ENCODE measurements around the gene TSPAN18. TPM values are rescaled to one million over a fixed set of nuclear protein-coding genes. Genes with fewer than 3 reads are reported as not detected.

TSPAN18 gene
- total RNA-seq, 3 donors from 2014 or later, result 1.0 to 2.0 (median 1.8) TPM

GRCh38 chr11:44920451-44920850 lies 193.7 kb downstream of the TSPAN18 start:
- Histone ChIP-seq H3K9me3 (no peaks in the 10 kb centered on the region), H3K4me3 (no peak overlapping the region), H3K27me3 (no peaks in the 10 kb centered on the region), H3K4me1 (no peaks in the 10 kb centered on the region), H3K36me3 (no peaks in the 10 kb centered on the region), H3K27ac (no peak overlapping the region)
- DNase-seq (ENCODE audit: low spot score in 2 of 2), result no peak
- no peak for TF ChIP-seq POLR2A (IDR thresholded peaks at IDR 0.05)
- no peak for TF ChIP-seq POLR2AphosphoS5 (IDR thresholded peaks at IDR 0.05)
- TF ChIP-seq, protein P1, sequence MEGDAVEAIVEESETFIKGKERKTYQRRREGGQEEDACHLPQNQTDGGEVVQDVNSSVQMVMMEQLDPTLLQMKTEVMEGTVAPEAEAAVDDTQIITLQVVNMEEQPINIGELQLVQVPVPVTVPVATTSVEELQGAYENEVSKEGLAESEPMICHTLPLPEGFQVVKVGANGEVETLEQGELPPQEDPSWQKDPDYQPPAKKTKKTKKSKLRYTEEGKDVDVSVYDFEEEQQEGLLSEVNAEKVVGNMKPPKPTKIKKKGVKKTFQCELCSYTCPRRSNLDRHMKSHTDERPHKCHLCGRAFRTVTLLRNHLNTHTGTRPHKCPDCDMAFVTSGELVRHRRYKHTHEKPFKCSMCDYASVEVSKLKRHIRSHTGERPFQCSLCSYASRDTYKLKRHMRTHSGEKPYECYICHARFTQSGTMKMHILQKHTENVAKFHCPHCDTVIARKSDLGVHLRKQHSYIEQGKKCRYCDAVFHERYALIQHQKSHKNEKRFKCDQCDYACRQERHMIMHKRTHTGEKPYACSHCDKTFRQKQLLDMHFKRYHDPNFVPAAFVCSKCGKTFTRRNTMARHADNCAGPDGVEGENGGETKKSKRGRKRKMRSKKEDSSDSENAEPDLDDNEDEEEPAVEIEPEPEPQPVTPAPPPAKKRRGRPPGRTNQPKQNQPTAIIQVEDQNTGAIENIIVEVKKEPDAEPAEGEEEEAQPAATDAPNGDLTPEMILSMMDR (IDR thresholded peaks at IDR 0.05), result no peak
- intact Hi-C loops (cut with DNase I; ENCODE audit: low total_unique reads), result no loop called here

DNA sequence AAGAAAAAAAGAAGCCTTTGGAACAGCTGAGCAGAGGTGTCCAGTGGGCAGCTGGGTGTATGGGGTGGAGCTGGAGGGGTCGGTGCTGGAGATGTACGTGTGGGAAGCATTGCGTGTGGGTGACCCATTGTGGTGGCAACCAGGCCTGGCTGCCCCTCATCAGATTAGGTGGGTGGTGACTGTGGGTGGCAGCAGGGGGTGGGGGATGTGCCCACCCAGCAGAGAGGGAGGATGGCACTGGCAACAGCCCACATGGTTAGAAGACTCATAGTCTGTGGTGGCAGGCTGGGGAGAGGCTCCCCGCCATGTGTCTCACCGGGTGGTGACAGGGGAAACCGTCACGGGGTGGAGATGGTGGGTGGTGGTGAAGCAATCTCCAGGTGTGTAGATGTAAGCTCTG lies 196.4 kb downstream of the TSPAN18 start:
- intact Hi-C loops (cut with DNase I; ENCODE audit: low total_unique reads), result no loop called here
- Histone ChIP-seq H3K4me3 (no peak overlapping the region), H3K27me3 (no peaks in the 10 kb centered on the region), H3K27ac (no peak overlapping the region), H3K4me1 (no peaks in the 10 kb centered on the region), H3K36me3 (no peaks in the 10 kb centered on the region), H3K9me3 (no peaks in the 10 kb centered on the region)
- no peak for DNase-seq (ENCODE audit: low spot score in 2 of 2)
- TF ChIP-seq, protein P1 (IDR thresholded peaks at IDR 0.05), result no peak
- TF ChIP-seq POLR2AphosphoS5 (IDR thresholded peaks at IDR 0.05) (no peak), POLR2A (IDR thresholded peaks at IDR 0.05) (no peak)

GRCh38 chr11:44923806-44924205 lies 197.0 kb downstream of the TSPAN18 start:
- TF ChIP-seq POLR2AphosphoS5 (IDR thresholded peaks at IDR 0.05) (no peak), POLR2A (IDR thresholded peaks at IDR 0.05) (no peak)
- TF ChIP-seq, protein P1 (IDR thresholded peaks at IDR 0.05), result no peak
- no peaks in the 10 kb centered on the region for H3K36me3 ChIP-seq
- no peaks in the 10 kb centered on the region for H3K4me1 ChIP-seq
- H3K27ac ChIP-seq, result no peak overlapping the region
- no peak overlapping the region for H3K4me3 ChIP-seq
- H3K27me3 ChIP-seq, result no peaks in the 10 kb centered on the region
- intact Hi-C loops (cut with DNase I; ENCODE audit: low total_unique reads), result no loop called here
- no peaks in the 10 kb centered on the region for H3K9me3 ChIP-seq
- no peak for DNase-seq (ENCODE audit: low spot score in 2 of 2)

DNA sequence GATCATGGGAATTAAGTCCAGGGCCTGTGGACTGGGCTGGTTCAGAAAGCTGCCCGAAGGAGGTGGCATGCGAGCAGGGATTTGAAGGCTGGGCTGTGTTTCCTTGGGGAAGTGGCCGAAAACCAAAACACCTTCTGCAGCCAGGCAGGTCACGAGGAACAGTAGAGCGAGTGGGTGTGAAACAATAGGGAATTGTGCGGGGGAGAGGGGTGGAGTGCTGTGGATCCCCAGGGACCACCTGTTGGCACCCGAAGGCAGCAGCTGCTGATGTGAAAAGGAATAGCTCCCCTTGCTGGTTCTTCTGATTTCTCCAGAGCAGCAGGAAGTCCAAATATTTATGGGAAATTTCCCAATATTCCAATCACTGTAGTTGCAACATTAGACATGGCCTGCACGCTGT lies 199.3 kb downstream of the TSPAN18 start:
- intact Hi-C loops (cut with DNase I; ENCODE audit: low total_unique reads), result no loop called here
- TF ChIP-seq POLR2A (IDR thresholded peaks at IDR 0.05) (no peak), POLR2AphosphoS5 (IDR thresholded peaks at IDR 0.05) (no peak)
- TF ChIP-seq, protein P1 (IDR thresholded peaks at IDR 0.05), result no peak
- DNase-seq (ENCODE audit: low spot score in 2 of 2), result no peak
- Histone ChIP-seq H3K36me3 (no peaks in the 10 kb centered on the region), H3K4me1 (no peaks in the 10 kb centered on the region), H3K27ac (no peak overlapping the region), H3K9me3 (no peaks in the 10 kb centered on the region), H3K4me3 (no peak overlapping the region), H3K27me3 (no peaks in the 10 kb centered on the region)

DNA sequence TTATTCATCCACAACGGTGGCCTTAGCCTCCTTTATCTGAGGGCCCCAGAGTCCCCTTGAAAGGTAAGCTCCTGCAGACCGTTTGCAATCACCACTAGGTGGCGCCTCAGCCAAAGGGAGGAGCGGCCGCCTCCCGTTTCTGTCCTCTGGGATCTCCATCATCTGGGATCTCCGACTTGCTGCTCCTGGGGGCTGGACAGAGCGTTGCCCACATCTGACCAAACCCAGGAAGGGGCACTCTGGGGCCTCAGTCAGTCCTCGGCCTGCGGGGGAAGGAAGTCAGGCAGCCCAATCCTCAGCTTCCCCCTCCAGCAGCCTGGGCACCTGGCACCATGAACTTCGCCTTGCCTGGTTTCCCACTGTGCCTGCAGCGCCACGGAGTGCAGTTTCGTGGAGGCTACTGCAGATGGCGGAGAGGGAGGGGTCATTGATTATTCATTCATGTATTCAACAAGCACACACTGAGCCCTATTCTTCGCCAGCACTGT lies 200.5 kb downstream of the TSPAN18 start:
- Histone ChIP-seq H3K27me3 (no peaks in the 10 kb centered on the region), H3K4me1 (no peaks in the 10 kb centered on the region), H3K4me3 (no peak overlapping the region), H3K36me3 (no peaks in the 10 kb centered on the region), H3K9me3 (no peaks in the 10 kb centered on the region), H3K27ac (no peak overlapping the region)
- intact Hi-C loops (cut with DNase I; ENCODE audit: low total_unique reads), result no loop called here
- DNase-seq (ENCODE audit: low spot score in 2 of 2), result peak; percentile 35 to 71
- TF ChIP-seq, protein P1 (IDR thresholded peaks at IDR 0.05), result peak; percentile 39 to 79 (median 73)
- no peak for TF ChIP-seq POLR2AphosphoS5 (IDR thresholded peaks at IDR 0.05)

Measured in breast epithelium (tissue), 4 donors.